HepG2 (cell line): Measurements from ENCODE around the gene DCDC1. TPM values are rescaled to one million over a fixed set of nuclear protein-coding genes. Genes with fewer than 3 reads are reported as not detected.

Experiments used
- MAX ChIP-seq: IDR thresholded peaks from 2 replicates; pipeline ENCODE4 v1.6.1; 2012; ENCODE audit warnings: inconsistent platforms
- MBD4 ChIP-seq: IDR thresholded peaks from 2 replicates; pipeline ENCODE4 v1.6.1; 2012; ENCODE audit warnings: low read length, inconsistent platforms, borderline replicate concordance
- MLLT10 ChIP-seq: sonication (generic); formaldehyde crosslinking; IDR thresholded peaks from 2 replicates; pipeline ENCODE4 v1.4.0; 2020; ENCODE audit warnings: missing genetic modification reagents
- SALL2 ChIP-seq: sonication (generic); formaldehyde crosslinking; IDR thresholded peaks from 2 replicates; pipeline ENCODE4 v1.8.1; 2023; ENCODE audit warnings: mild to moderate bottlenecking, missing genetic modification reagents, inconsistent platforms
- SMAD1 ChIP-seq: sonication (generic); formaldehyde crosslinking; IDR thresholded peaks from 2 replicates; pipeline ENCODE4 v1.4.0; 2020; ENCODE audit warnings: missing genetic modification reagents, low read depth, mild to moderate bottlenecking, borderline replicate concordance
- ZBTB8A ChIP-seq: sonication (generic); formaldehyde crosslinking; IDR thresholded peaks from 2 replicates; pipeline ENCODE4 v1.4.0; 2020; ENCODE audit warnings: mild to moderate bottlenecking, low read depth, missing genetic modification reagents, borderline replicate concordance
- polyA plus RNA-seq, 8 experiments: library from polyadenylated mRNA; depleted of rRNA in 3 of 8; stranded (reverse) in 7 of 8; unstranded in 1 of 8; fragments of >200 nt; fragmentation: Illumina TruSeq in 4 of 8; extraction: Trizol in 4 of 8; gene quantifications; 2 replicates each; pipeline versions ENCODE4 v1.2.1 to v1.2.3, GENCODE V29; 2011 to 2016; ENCODE audit warnings: low read depth in 4 of 8, missing spikeins in 1 of 8, mixed read lengths in 1 of 8; ENCODE audit not compliant: insufficient read depth in 1 of 8
- total RNA-seq, 5 experiments: library from RNA; depleted of rRNA; stranded (reverse); fragments of >200 nt; fragmentation: Illumina TruSeq; extraction: Trizol; gene quantifications; 2 replicates each; pipeline ENCODE4 v1.2.3, GENCODE V29; 2016; ENCODE audit warnings: low read depth in 1 of 5
- TF ChIP-seq, protein P1 (sequence below): sonication (generic); formaldehyde crosslinking; IDR thresholded peaks from 2 replicates; pipeline ENCODE4 v1.4.0; 2020; ENCODE audit warnings: mild to moderate bottlenecking, missing genetic modification reagents

Gene DCDC1
- total and polyA plus RNA-seq, 2 of the 13 experiments (the other 11 are each of a cell fraction or from before 2014, with no cell fraction given), result 0.12 to 0.27 TPM

DNA sequence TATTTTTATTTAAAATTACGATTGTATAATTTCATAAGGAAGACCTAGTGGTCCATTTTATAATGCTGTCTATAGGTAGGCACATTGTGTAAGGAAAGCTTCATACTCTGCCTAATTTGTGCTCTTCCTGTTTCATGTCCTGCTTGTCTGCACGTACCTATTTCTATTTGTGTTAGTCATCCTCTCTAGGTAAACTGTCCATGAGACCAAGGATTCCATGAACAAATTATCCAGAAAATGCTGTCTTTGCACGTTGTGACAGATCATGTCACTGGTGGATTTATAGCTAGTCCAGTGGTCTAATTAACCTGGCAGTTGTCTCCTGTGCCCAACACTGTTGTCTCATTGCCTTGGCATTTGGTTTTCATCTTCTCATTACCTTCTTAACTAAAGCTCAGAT lies 44.8 kb upstream of the DCDC1 start (continued):
- TF ChIP-seq, protein P1, sequence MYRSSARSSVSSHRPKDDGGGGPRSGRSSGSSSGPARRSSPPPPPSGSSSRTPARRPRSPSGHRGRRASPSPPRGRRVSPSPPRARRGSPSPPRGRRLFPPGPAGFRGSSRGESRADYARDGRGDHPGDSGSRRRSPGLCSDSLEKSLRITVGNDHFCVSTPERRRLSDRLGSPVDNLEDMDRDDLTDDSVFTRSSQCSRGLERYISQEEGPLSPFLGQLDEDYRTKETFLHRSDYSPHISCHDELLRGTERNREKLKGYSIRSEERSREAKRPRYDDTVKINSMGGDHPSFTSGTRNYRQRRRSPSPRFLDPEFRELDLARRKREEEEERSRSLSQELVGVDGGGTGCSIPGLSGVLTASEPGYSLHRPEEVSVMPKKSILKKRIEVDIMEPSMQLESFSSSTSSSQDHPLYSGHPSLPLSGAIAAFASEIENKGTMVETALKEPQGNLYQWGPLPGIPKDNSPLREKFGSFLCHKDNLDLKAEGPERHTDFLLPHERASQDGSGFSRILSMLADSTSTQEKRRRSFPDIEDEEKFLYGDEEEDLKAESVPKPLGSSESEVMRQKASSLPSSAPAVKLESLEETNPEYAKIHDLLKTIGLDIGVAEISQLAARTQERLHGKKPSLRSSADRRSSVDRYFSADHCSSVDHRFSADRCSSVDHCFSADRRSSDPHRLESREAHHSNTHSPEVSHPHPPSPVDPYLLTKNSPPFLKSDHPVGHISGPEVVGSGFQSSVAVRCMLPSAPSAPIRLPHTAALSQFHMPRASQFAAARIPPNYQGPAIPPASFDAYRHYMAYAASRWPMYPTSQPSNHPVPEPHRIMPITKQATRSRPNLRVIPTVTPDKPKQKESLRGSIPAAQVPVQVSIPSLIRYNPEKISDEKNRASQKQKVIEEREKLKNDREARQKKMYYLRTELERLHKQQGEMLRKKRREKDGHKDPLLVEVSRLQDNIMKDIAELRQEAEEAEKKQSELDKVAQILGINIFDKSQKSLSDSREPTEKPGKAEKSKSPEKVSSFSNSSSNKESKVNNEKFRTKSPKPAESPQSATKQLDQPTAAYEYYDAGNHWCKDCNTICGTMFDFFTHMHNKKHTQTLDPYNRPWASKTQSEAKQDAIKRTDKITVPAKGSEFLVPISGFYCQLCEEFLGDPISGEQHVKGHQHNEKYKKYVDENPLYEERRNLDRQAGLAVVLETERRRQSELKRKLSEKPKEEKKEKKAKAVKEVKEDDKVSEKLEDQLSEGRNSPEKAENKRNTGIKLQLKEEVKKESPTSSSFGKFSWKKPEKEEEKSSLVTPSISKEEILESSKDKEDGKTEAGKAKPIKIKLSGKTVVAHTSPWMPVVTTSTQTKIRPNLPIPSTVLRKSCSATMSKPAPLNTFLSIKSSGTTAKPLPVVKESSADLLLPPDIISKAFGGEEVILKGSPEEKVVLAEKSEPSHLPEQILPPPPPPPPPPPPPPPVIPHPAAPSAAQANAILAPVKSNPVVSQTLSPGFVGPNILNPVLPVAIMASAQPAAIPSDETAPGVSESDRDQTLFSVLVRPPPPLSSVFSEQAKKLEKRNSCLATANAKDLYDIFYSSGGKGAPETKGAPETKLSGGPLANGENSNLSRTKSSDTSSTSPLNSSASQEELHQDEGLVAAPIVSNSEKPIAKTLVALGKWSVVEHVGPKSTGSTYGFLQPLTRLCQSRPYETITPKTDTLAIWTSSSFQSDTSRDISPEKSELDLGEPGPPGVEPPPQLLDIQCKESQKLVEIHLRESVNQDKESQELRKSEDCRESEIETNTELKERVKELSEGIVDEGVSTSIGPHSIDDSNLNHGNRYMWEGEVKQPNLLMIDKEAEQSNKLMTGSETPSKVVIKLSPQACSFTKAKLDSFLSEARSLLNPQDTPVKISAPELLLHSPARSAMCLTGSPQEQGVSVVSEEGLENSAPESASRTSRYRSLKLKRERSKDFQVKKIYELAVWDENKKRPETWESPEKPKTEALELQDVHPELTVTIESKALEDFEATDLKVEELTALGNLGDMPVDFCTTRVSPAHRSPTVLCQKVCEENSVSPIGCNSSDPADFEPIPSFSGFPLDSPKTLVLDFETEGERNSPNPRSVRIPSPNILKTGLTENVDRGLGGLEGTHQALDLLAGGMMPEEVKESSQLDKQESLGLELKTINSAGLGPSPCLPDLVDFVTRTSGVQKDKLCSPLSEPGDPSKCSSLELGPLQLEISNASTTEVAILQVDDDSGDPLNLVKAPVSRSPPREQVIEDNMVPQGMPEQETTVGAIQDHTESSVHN, result no peak
- TF ChIP-seq MBD4 (no peak), MAX (no peak), MLLT10 (CRISPR knock-in tag) (no peak), SMAD1 (CRISPR knock-in tag) (no peak), SALL2 (CRISPR knock-in tag) (no peak), ZBTB8A (no peak)
- TF ChIP-seq, all 625 proteins: peak for 0
